PC-3 (cell line): Measurements from ENCODE around the gene PBX4. TPM values are rescaled to one million over a fixed set of nuclear protein-coding genes. Genes with fewer than 3 reads are reported as not detected.

Experiments used
- ATAC-seq: fragments of 200-7000 bp; cut with Tn5 transposase; 2 replicates; pipeline ENCODE4 v1.9.1; 2020; ENCODE audit warnings: mild to moderate bottlenecking, moderate library complexity
- BruUV-seq: library from RNA; stranded (reverse); fragments of 400-500 nt; replicated peaks from 2 replicates; lab custom pipeline; 2021; lab: Mats Ljungman, UMichigan
- CTCF ChIA-PET: fragments of 300-600 bp; sonication (Branson Sonifier 250); formaldehyde crosslinking; loops from one replicate; lab custom pipeline; 2022; ENCODE audit warnings: antibody characterized with exemption; lab: Charles Lee
- POLR2A ChIA-PET: fragments of 300-600 bp; sonication (Branson Sonifier 250); formaldehyde crosslinking; loops from one replicate; lab custom pipeline; 2022; ENCODE audit warnings: antibody characterized with exemption; ENCODE audit not compliant: unreplicated experiment; lab: Charles Lee
- DNase-seq: peaks from one replicate; pipeline ENCODE4 v3.0.0-alpha.2; 2015
- H2AFZ ChIP-seq: fragments of 300-600 bp; sonication (generic); 2 replicates; pipeline ENCODE4 v1.6.0; 2016; ENCODE audit warnings: antibody characterized with exemption, low read length
- H3F3A ChIP-seq: fragments of 300-600 bp; sonication (generic); one replicate; pipeline ENCODE4 v1.6.0; 2017; ENCODE audit warnings: antibody characterized with exemption, low read length, control low read depth, mild to moderate bottlenecking; ENCODE audit not compliant: unreplicated experiment
- H3K27ac ChIP-seq: fragments of 300-600 bp; sonication (generic); 2 replicates; pipeline ENCODE4 v1.5.1; 2016; ENCODE audit warnings: mild to moderate bottlenecking, low read length
- H3K27me3 ChIP-seq: fragments of 300-600 bp; sonication (generic); 2 replicates; pipeline ENCODE4 v1.6.1; 2016; ENCODE audit warnings: low read length, mixed read lengths
- H3K36me3 ChIP-seq: fragments of 300-600 bp; sonication (generic); 2 replicates; pipeline ENCODE4 v1.6.1; 2016; ENCODE audit warnings: low read depth, mixed run types, low read length, mixed read lengths
- H3K4me1 ChIP-seq: fragments of 300-600 bp; sonication (generic); 2 replicates; pipeline ENCODE4 v1.5.1; 2016; ENCODE audit warnings: low read length; ENCODE audit not compliant: insufficient read depth
- H3K4me2 ChIP-seq: fragments of 300-600 bp; sonication (generic); 2 replicates; pipeline ENCODE4 v1.6.0; 2016; ENCODE audit warnings: low read length
- H3K4me3 ChIP-seq: fragments of 300-600 bp; sonication (generic); 2 replicates; pipeline ENCODE4 v1.5.1; 2016; ENCODE audit warnings: mild to moderate bottlenecking, low read length, mixed read lengths
- H3K79me2 ChIP-seq: fragments of 300-600 bp; sonication (generic); 2 replicates; pipeline ENCODE4 v1.6.1; 2017; ENCODE audit warnings: low read length, mixed read lengths
- H3K9ac ChIP-seq: fragments of 300-600 bp; sonication (generic); 2 replicates; pipeline ENCODE4 v1.6.0; 2016; ENCODE audit warnings: mild to moderate bottlenecking, low read length
- H3K9me2 ChIP-seq: fragments of 300-600 bp; sonication (generic); replicated peaks from 2 replicates; pipeline ENCODE4 v1.6.1; 2016; ENCODE audit warnings: mixed run types, low read length, mixed read lengths
- H3K9me3 ChIP-seq: fragments of 300-600 bp; sonication (generic); 2 replicates; pipeline ENCODE4 v1.6.1; 2016; ENCODE audit warnings: low read length, mixed read lengths
- H4K20me1 ChIP-seq: fragments of 300-600 bp; sonication (generic); 2 replicates; pipeline ENCODE4 v1.6.1; 2016; ENCODE audit warnings: low read length, mixed read lengths
- CTCF ChIP-seq: fragments of 300-600 bp; sonication (generic); conservative IDR thresholded peaks from 2 replicates; pipeline ENCODE4 v1.5.1; 2017; ENCODE audit warnings: antibody characterized with exemption, low read depth, mild to moderate bottlenecking, low read length
- EZH2 ChIP-seq: fragments of 300-600 bp; sonication (generic); IDR thresholded peaks from one replicate; pipeline ENCODE4 v1.6.1; 2017; ENCODE audit warnings: antibody characterized with exemption, mild to moderate bottlenecking, low read length; ENCODE audit not compliant: unreplicated experiment
- EZH2phosphoT487 ChIP-seq: fragments of 300-600 bp; sonication (generic); IDR thresholded peaks from 2 replicates; pipeline ENCODE4 v1.6.1; 2018; ENCODE audit warnings: mild to moderate bottlenecking, antibody characterized with exemption, low read length, borderline replicate concordance
- intact Hi-C: fragments of 100-400 bp; cut with micrococcal nuclease; formaldehyde crosslinking; loops from 2 replicates; pipeline ENCODE4 v1.9.0; 2023
- total RNA-seq: library from RNA; depleted of rRNA; stranded (reverse); fragments of >200 nt; gene quantifications from 2 replicates; pipeline ENCODE4 v1.2.3, GENCODE V29; 2014

Gene PBX4
- total RNA-seq, 1 experiment from 2014 or later = 6.9 TPM

DNA sequence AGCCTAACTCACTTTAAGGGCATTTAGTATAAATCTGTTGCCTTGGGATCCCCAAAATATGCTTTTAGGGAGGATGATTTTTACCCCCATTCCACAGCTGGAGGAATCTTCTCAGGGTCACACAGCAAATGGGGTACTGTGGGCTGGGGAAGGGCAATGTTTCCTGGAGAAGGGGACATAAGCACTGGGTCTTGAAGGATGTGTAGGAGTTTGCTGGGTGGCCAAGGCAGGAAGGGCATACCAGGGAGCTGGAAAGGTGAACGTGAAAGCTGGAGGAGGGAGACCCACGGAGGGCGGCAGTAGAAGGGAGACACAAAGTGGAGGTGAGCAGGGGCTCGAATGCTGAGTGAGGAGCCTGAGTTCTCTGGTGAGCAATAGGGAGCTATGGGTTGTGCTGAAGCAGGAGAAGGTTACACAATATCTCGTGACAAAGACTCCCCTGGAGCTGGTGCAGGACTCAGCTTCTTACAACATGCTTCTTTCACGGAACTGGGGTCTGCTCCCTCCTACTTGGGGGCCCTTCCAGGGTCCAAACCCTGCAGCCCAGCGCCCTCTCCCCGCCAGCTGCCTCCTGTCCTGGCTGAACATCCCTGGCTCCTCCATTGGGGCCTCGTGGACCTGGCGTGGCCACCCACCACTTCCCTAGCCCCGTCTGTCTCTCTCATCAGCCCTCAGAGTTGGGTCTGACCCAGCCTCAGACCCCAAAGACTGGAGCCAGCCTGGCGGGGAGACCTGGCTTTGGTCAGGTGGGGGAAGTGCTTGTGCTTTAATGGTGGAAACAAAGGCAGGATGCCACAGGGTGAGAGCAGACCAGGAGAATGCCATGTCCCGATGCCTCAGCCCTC is 69.3 kb downstream of the PBX4 start:
- Histone ChIP-seq H3K4me3 (no peak overlapping the region), H4K20me1 (no peaks in the 10 kb centered on the region), H3K36me3 (no peaks in the 10 kb centered on the region), H3K9ac (no peak overlapping the region), H3K9me2 (no peaks in the 10 kb centered on the region), H2AFZ (no peak overlapping the region), H3K79me2 (no peaks in the 10 kb centered on the region), H3F3A (no peaks in the 10 kb centered on the region), H3K27ac (no peak overlapping the region), H3K4me1 (no peaks in the 10 kb centered on the region), H3K9me3 (no peaks in the 10 kb centered on the region), H3K27me3 (no peaks in the 10 kb centered on the region), H3K4me2 (no peak overlapping the region)
- ChIA-PET CTCF (no interaction called here), POLR2A (no interaction called here)
- ATAC-seq = no peak
- no TSS peak for BruUV-seq
- intact Hi-C loops = no loop called here
- no peak for DNase-seq
- TF ChIP-seq EZH2phosphoT487 = no peak
- no peak for TF ChIP-seq CTCF
- no peak for TF ChIP-seq EZH2

DNA sequence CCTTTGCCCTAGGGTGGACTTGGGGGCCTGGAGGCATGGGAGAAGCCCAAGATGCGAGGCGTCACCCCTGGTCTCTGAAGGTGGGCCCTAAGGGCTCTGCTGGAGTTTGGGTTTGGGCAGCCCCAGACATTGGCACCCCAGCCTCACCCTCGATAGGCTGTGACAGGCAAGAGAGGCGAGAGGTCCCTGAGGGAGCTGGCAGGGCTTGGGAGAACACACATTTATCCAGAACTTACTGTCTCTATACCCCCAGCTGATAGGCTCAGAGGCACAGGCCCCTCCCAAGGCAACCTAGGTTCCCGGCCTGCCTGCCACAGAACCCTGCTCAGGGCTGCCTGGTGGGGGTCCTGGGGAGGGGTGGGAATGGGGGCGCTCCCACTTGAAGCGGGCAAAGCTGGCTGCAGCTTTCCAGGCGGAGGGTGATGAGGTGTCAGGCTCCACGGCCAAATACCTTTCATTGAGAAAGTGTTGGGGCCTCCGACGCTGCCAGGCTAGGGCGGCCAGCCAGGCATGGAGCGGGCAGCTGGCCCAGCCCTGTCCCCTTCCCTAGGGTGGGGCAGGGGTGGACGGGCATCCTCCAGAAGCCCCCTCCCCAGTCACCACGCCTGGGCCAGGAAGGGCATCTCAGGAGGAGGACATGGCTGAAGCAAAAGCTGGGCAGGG is 70.7 kb downstream of the PBX4 start:
- H3K27ac ChIP-seq = no peak overlapping the region
- no peak for DNase-seq
- no peak for ATAC-seq
- no peaks in the 10 kb centered on the region for H3K36me3 ChIP-seq
- H4K20me1 ChIP-seq = no peaks in the 10 kb centered on the region
- no peaks in the 10 kb centered on the region for H3K4me1 ChIP-seq
- ChIA-PET POLR2A (no interaction called here), CTCF (interaction anchor here (0.6 kb wide), 1 partner anchor 17 kb away, joined by 4 read pairs; no protein-coding TSS in a partner anchor)
- no peak overlapping the region for H3K4me2 ChIP-seq
- no peaks in the 10 kb centered on the region for H3K79me2 ChIP-seq
- H3K27me3 ChIP-seq = no peaks in the 10 kb centered on the region
- no peak overlapping the region for H2AFZ ChIP-seq
- intact Hi-C loops = no loop called here
- H3K9me2 ChIP-seq = no peaks in the 10 kb centered on the region
- TF ChIP-seq CTCF = no peak
- no peak for TF ChIP-seq EZH2
- no peak for TF ChIP-seq EZH2phosphoT487
- H3K9ac ChIP-seq = no peak overlapping the region
- no peaks in the 10 kb centered on the region for H3F3A ChIP-seq
- H3K9me3 ChIP-seq = no peaks in the 10 kb centered on the region
- no peak overlapping the region for H3K4me3 ChIP-seq
- BruUV-seq = no TSS peak

DNA sequence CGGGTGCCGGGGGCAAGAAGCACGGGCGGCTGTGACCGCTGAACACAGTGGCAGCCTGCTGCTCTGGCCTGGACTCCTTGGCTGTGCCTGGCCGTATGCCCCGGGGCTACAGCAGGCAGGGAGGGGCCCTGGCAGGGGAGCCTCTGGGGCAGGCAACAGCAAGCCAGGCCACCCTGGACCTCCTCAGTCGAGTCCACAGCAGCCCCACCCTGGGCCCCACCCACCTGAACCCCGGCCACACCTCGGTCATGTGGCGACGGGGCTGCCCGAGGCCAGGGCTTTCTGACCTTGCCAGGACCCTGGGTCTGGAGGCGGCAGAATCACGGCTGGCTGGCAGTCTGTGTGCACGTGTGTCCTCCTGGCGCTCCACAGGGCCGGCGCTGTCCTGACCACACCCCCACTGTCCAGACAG is 71.7 kb downstream of the PBX4 start:
- ChIA-PET CTCF (no interaction called here), POLR2A (no interaction called here)
- Histone ChIP-seq H3F3A (no peaks in the 10 kb centered on the region), H3K9me2 (no peaks in the 10 kb centered on the region), H2AFZ (no peak overlapping the region), H3K4me1 (no peaks in the 10 kb centered on the region), H3K79me2 (no peaks in the 10 kb centered on the region), H4K20me1 (no peaks in the 10 kb centered on the region), H3K27me3 (no peaks in the 10 kb centered on the region), H3K4me2 (no peak overlapping the region), H3K9me3 (no peaks in the 10 kb centered on the region), H3K4me3 (no peak overlapping the region), H3K36me3 (no peaks in the 10 kb centered on the region), H3K9ac (no peak overlapping the region), H3K27ac (no peak overlapping the region)
- peak; percentile 39; the same call in 1 of the 2 replicates for ATAC-seq
- no peak for DNase-seq
- BruUV-seq = no TSS peak
- no peak for TF ChIP-seq EZH2phosphoT487
- no peak for TF ChIP-seq CTCF
- TF ChIP-seq EZH2 = no peak
- intact Hi-C loops = no loop called here
